Measurements from ENCODE around the gene ERCC2. TPM values are rescaled to one million over a fixed set of nuclear protein-coding genes. Genes with fewer than 3 reads are reported as not detected.

ERCC2 gene
- total and polyA plus RNA-seq, 5 donors from 2014 or later, result 4.4 to 15.5 (median 6.8) TPM

DNA sequence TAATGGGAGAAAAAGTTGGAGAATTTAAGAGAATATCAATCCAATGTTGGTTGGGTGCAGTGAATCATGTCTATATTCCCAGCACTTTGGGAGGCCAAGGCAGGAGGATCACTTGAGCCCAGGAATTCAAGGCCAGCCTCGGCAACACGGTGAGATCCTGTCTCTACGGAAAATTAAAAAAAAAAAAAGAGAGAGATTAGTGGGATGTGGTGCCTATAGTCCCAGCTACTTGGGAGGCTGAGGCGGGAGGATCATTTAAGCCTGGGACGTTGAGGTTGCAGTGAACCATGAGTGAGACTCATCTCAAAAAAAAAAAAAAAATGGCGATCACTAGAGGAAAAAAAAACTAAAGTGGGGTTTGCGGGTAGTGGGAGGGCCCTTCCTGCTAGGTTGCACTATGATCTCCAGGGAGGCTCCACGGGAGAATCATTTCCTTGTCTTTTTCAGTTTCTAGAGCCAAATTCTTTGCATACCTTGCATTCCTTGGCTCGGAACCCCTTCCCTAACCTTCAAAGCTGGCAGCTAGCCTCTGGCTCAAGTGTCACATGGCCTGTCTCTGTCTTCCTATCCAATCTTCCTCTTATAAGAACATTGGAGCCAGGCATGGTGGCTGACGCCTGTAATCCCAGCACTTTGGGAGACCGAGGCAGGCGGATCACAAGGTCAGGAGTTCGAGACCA, 5.8 kb upstream of the ERCC2 start:
- H3K9me3 Mint-ChIP-seq, result no peaks in the 10 kb centered on the region
- no peaks in the 10 kb centered on the region for H3K4me1 Mint-ChIP-seq

DNA sequence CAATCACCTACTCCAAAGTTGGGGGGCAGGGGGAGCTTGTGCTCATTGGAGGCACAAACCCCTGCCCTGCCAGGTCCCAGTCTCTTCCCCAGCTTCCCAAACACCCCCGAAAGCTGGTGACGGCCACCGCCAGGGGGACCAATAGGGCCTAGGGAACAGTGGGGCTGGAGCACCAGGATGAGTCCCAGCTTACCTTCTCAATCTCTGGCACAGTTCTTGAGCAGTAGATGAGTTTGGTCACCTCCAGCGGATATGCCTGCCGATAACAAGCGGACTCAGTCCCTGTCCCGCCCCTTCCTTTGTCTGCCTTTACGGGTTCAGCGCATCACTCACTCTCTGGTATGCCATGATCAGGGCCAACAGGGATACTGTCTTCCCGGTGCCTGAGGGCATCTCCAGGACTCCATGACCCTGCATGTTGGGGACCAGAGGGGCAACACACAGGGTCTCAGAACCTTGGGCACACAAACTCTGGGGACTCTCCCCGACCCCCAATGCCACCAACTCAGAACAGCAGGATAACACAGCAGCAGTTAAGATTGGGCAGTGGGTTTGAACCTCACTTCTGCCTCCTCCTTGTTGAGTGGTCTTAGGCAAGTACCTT, 1.5 kb downstream of the ERCC2 start:
- H3K27ac ChIP-seq (ENCODE audit: insufficient read depth, low read length, poor library complexity, severe bottlenecking), result no peak overlapping the region
- ATAC-seq (ENCODE audit: low read depth in 2 of 2), result no peak
- no peaks in the 10 kb centered on the region for H3K27me3 Mint-ChIP-seq
- H3K4me3 Mint-ChIP-seq, result peak overlapping the region; percentile 13 to 86 (median 76)
- peaks cover 6% of the 10 kb centered on the region for H3K4me1 ChIP-seq (ENCODE audit: control insufficient read depth, insufficient read depth, low read length, poor library complexity, severe bottlenecking)
- no peaks in the 10 kb centered on the region for H3K36me3 ChIP-seq (ENCODE audit: control insufficient read depth, insufficient read depth, low read length)
- H3K4me1 Mint-ChIP-seq, result peaks cover 4 to 27% (median 12%) of the 10 kb centered on the region in 4 donors
- no peak overlapping the region for H3K4me3 ChIP-seq (ENCODE audit: low read depth, low read length)
- no peaks in the 10 kb centered on the region for H3K9me3 Mint-ChIP-seq
- no peaks in the 10 kb centered on the region for H3K9me3 ChIP-seq (ENCODE audit: control insufficient read depth in 2 of 2, low read length in 2 of 2)
- no peak for DNase-seq
- H3K27ac Mint-ChIP-seq, result peak overlapping the region in 1 of 3 donors; percentile 81
- H3K36me3 Mint-ChIP-seq, result no peaks in the 10 kb centered on the region
- H3K27me3 ChIP-seq (ENCODE audit: control insufficient read depth, insufficient read depth, low read length), result no peaks in the 10 kb centered on the region

More for the DNA sequence above, 5.8 kb upstream of the ERCC2 start:
- Histone ChIP-seq H3K4me3 (ENCODE audit: low read depth, low read length) (no peak overlapping the region), H3K9me3 (ENCODE audit: control insufficient read depth in 2 of 2, low read length in 2 of 2) (no peaks in the 10 kb centered on the region), H3K27ac (ENCODE audit: insufficient read depth, low read length, poor library complexity, severe bottlenecking) (no peak overlapping the region), H3K4me1 (ENCODE audit: control insufficient read depth, insufficient read depth, low read length, poor library complexity, severe bottlenecking) (no peaks in the 10 kb centered on the region), H3K36me3 (ENCODE audit: control insufficient read depth, insufficient read depth, low read length) (no peaks in the 10 kb centered on the region), H3K27me3 (ENCODE audit: control insufficient read depth, insufficient read depth, low read length) (no peaks in the 10 kb centered on the region)
- ATAC-seq (ENCODE audit: low read depth in 2 of 2) (no peak), DNase-seq (no peak)
- Mint-ChIP-seq H3K36me3 (no peaks in the 10 kb centered on the region), H3K4me3 (peak overlapping the region in 1 of 4 donors; percentile 83), H3K27me3 (no peaks in the 10 kb centered on the region), H3K27ac (no peak overlapping the region)

DNA sequence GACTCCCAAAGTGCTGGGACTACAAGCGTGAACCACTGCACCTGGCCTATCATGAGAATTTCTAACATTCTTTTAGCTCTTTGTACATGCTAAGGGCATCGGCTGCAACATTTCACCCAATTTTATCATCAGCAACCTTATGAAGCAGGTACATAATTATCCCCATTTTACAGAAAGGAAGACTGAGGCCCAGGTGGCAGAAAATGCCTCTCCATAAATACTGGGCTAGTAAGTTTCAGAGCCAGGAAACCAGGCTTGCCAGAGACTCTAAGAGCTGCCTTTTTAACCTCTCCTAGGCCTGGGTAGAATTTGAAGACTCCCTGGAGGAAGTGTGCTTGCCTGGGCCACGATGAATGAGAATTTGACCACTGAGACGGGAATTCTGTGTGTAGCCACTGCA, 2.2 kb downstream of the ERCC2 start:
- no peak for DNase-seq
- Mint-ChIP-seq H3K27ac (no peak overlapping the region), H3K4me1 (peaks cover 4 to 27% (median 12%) of the 10 kb centered on the region in 4 donors), H3K36me3 (no peaks in the 10 kb centered on the region), H3K27me3 (no peaks in the 10 kb centered on the region), H3K9me3 (no peaks in the 10 kb centered on the region), H3K4me3 (peak overlapping the region; percentile 4 to 86 (median 54))
- ATAC-seq (ENCODE audit: low read depth in 2 of 2), result no peak
- peaks cover 6% of the 10 kb centered on the region for H3K4me1 ChIP-seq (ENCODE audit: control insufficient read depth, insufficient read depth, low read length, poor library complexity, severe bottlenecking)
- H3K9me3 ChIP-seq (ENCODE audit: control insufficient read depth in 2 of 2, low read length in 2 of 2), result no peaks in the 10 kb centered on the region
- no peak overlapping the region for H3K4me3 ChIP-seq (ENCODE audit: low read depth, low read length)
- no peaks in the 10 kb centered on the region for H3K36me3 ChIP-seq (ENCODE audit: control insufficient read depth, insufficient read depth, low read length)
- no peak overlapping the region for H3K27ac ChIP-seq (ENCODE audit: insufficient read depth, low read length, poor library complexity, severe bottlenecking)
- no peaks in the 10 kb centered on the region for H3K27me3 ChIP-seq (ENCODE audit: control insufficient read depth, insufficient read depth, low read length)

DNA sequence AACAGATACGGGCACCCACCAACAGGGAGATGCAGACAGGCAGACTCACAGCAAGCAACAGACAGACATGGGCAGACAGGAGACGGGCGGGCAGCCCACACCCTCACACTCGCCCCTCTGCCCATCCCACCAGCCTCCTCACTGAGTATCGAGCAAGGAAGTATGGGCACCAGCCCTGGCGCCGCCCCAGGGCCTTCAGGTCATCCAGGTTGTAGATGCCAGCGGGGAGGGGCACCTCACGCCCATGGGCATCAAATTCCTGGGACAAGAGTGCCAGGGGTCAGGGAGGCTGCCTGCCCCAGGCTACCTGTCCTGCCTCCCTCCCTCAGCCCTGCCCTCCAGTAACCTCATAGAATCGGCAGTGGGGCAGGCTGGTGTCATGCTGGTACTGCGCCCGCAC, 5.7 kb downstream of the ERCC2 start:
- no peak for ATAC-seq (ENCODE audit: low read depth in 2 of 2)
- Histone ChIP-seq H3K27ac (ENCODE audit: insufficient read depth, low read length, poor library complexity, severe bottlenecking) (no peak overlapping the region), H3K4me3 (ENCODE audit: low read depth, low read length) (no peak overlapping the region), H3K4me1 (ENCODE audit: control insufficient read depth, insufficient read depth, low read length, poor library complexity, severe bottlenecking) (peaks cover 2% of the 10 kb centered on the region), H3K36me3 (ENCODE audit: control insufficient read depth, insufficient read depth, low read length) (peaks cover 7% of the 10 kb centered on the region), H3K9me3 (ENCODE audit: control insufficient read depth in 2 of 2, low read length in 2 of 2) (no peaks in the 10 kb centered on the region), H3K27me3 (ENCODE audit: control insufficient read depth, insufficient read depth, low read length) (no peaks in the 10 kb centered on the region)
- no peak overlapping the region for H3K27ac Mint-ChIP-seq
- H3K4me1 Mint-ChIP-seq, result peaks cover 0 to 20% (median 6%) of the 10 kb centered on the region in 4 donors
- DNase-seq, result no peak
- peaks cover 5% of the 10 kb centered on the region for H3K36me3 Mint-ChIP-seq
- H3K4me3 Mint-ChIP-seq, result peak overlapping the region in 1 of 4 donors; percentile 21
- H3K9me3 Mint-ChIP-seq, result no peaks in the 10 kb centered on the region
- H3K27me3 Mint-ChIP-seq, result no peaks in the 10 kb centered on the region

DNA sequence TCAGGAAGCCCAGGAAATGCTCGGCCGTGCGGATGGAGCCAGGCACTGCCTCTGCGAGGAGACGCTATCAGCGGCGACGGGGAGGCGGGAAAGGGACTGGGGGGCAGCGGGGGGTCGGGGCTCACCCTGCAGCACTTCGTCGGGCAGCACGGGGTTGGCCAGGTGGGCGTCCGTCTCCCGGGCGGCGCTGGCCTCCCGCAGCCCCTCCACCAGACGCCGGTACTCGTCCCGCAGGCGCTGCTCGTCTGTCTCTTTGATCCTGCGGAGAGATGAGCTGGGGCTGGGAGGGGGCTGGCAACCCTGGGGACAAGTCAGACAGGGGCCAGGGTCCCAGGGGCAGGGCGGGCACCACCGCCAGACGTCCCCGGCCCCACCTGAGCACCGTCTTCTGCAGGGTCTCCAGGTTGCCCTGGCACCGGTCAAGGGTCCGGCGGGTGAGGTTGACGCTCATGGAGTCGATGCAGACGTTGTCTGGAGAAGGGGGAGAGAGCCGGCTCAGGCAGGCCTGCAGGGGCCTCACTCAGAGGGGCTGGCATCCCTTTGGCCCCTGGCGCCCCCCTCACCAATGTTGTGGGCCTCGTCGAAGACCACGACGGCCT, 6.4 kb downstream of the ERCC2 start:
- no peaks in the 10 kb centered on the region for H3K4me1 ChIP-seq (ENCODE audit: control insufficient read depth, insufficient read depth, low read length, poor library complexity, severe bottlenecking)
- no peak overlapping the region for H3K27ac Mint-ChIP-seq
- H3K27ac ChIP-seq (ENCODE audit: insufficient read depth, low read length, poor library complexity, severe bottlenecking), result no peak overlapping the region
- ATAC-seq (ENCODE audit: low read depth in 2 of 2), result no peak
- no peaks in the 10 kb centered on the region for H3K27me3 Mint-ChIP-seq
- H3K36me3 ChIP-seq (ENCODE audit: control insufficient read depth, insufficient read depth, low read length), result peaks cover 9% of the 10 kb centered on the region
- H3K9me3 Mint-ChIP-seq, result no peaks in the 10 kb centered on the region
- H3K27me3 ChIP-seq (ENCODE audit: control insufficient read depth, insufficient read depth, low read length), result no peaks in the 10 kb centered on the region
- no peak for DNase-seq
- peaks cover 0 to 14% (median 5%) of the 10 kb centered on the region in 4 donors for H3K4me1 Mint-ChIP-seq
- H3K4me3 ChIP-seq (ENCODE audit: low read depth, low read length), result no peak overlapping the region
- H3K36me3 Mint-ChIP-seq, result peaks cover 5% of the 10 kb centered on the region
- H3K4me3 Mint-ChIP-seq, result no peak overlapping the region
- no peaks in the 10 kb centered on the region for H3K9me3 ChIP-seq (ENCODE audit: control insufficient read depth in 2 of 2, low read length in 2 of 2)

DNA sequence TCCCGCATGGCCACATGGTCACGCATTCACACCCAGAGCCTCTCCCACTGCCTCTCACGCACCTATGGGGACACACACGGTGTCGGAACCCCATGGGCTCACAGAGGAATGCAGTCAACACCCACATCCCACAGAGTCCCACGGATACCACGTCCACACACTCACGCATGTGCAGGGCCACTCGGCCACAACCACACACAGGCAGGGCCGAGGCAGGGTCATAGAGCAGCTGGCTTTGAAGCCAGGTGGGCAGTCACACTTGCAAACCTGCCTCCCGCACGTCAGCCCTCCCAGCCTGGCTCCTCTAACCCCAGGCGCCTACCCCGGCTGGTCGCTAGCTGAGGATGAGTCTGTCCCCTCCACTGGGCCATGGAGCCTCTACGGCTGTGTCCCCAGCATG, 8.1 kb downstream of the ERCC2 start:
- Mint-ChIP-seq H3K4me1 (peaks cover 0 to 3% (median 0%) of the 10 kb centered on the region in 4 donors), H3K36me3 (peaks cover 12% of the 10 kb centered on the region), H3K4me3 (no peak overlapping the region), H3K27me3 (no peaks in the 10 kb centered on the region), H3K9me3 (no peaks in the 10 kb centered on the region), H3K27ac (no peak overlapping the region)
- ATAC-seq (ENCODE audit: low read depth in 2 of 2), result no peak
- H3K4me1 ChIP-seq (ENCODE audit: control insufficient read depth, insufficient read depth, low read length, poor library complexity, severe bottlenecking), result no peaks in the 10 kb centered on the region
- H3K27me3 ChIP-seq (ENCODE audit: control insufficient read depth, insufficient read depth, low read length), result no peaks in the 10 kb centered on the region
- no peak overlapping the region for H3K4me3 ChIP-seq (ENCODE audit: low read depth, low read length)
- H3K27ac ChIP-seq (ENCODE audit: insufficient read depth, low read length, poor library complexity, severe bottlenecking), result no peak overlapping the region
- DNase-seq, result no peak
- no peaks in the 10 kb centered on the region for H3K9me3 ChIP-seq (ENCODE audit: control insufficient read depth in 2 of 2, low read length in 2 of 2)
- H3K36me3 ChIP-seq (ENCODE audit: control insufficient read depth, insufficient read depth, low read length), result peaks cover 9% of the 10 kb centered on the region

DNA sequence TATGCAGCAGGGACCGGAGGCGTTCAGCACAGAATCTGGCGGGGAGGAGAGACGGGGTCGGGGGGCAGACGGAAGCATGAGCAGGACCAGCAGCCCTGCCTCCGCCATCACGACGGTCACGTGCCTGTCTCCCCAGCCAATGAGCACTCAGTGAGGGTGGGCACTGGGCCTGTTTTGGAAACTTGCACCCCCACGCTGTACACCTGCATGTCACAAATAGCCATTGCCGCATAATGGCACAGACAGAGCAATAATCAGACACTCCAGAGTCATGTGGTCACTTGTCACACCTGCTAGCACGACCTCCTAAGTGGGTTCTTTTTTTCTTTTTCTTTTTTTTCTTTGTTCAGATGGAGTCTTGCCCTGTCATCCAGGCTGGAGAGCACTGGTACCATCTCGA, 8.8 kb downstream of the ERCC2 start:
- no peak overlapping the region for H3K27ac Mint-ChIP-seq
- no peaks in the 10 kb centered on the region for H3K27me3 ChIP-seq (ENCODE audit: control insufficient read depth, insufficient read depth, low read length)
- peaks cover 9% of the 10 kb centered on the region for H3K36me3 ChIP-seq (ENCODE audit: control insufficient read depth, insufficient read depth, low read length)
- no peak overlapping the region for H3K27ac ChIP-seq (ENCODE audit: insufficient read depth, low read length, poor library complexity, severe bottlenecking)
- no peak for DNase-seq
- H3K4me3 ChIP-seq (ENCODE audit: low read depth, low read length), result no peak overlapping the region
- H3K9me3 ChIP-seq (ENCODE audit: control insufficient read depth in 2 of 2, low read length in 2 of 2), result no peaks in the 10 kb centered on the region
- no peak for ATAC-seq (ENCODE audit: low read depth in 2 of 2)
- H3K4me1 Mint-ChIP-seq, result peaks cover 0 to 3% (median 0%) of the 10 kb centered on the region in 4 donors
- H3K36me3 Mint-ChIP-seq, result peaks cover 15% of the 10 kb centered on the region
- no peaks in the 10 kb centered on the region for H3K4me1 ChIP-seq (ENCODE audit: control insufficient read depth, insufficient read depth, low read length, poor library complexity, severe bottlenecking)
- no peaks in the 10 kb centered on the region for H3K27me3 Mint-ChIP-seq
- H3K9me3 Mint-ChIP-seq, result no peaks in the 10 kb centered on the region
- no peak overlapping the region for H3K4me3 Mint-ChIP-seq
